BE2C (cell line): ENCODE measurements around the gene XXYLT1.

Source experiments
- DNase-seq: peaks from one replicate; pipeline ENCODE4 v3.0.0-alpha.2; 2020
- H3K27me3 ChIP-seq: fragments of 250-450 bp; sonication (Bioruptor Pico); 2 replicates; pipeline ENCODE4 v1.5.1; 2020; ENCODE audit warnings: mild to moderate bottlenecking
- H3K36me3 ChIP-seq: fragments of 250-450 bp; sonication (Bioruptor Pico); 2 replicates; pipeline ENCODE4 v1.5.1; 2020; ENCODE audit warnings: mild to moderate bottlenecking
- H3K4me1 ChIP-seq: fragments of 250-450 bp; sonication (Bioruptor Pico); 2 replicates; pipeline ENCODE4 v1.5.1; 2020
- H3K4me3 ChIP-seq: 2 replicates; pipeline ENCODE4 v1.5.1; 2011; ENCODE audit warnings: low read depth, low read length
- H3K9me3 ChIP-seq: fragments of 250-450 bp; sonication (Bioruptor Pico); 2 replicates; pipeline ENCODE4 v1.5.1; 2020
- TF ChIP-seq, protein P1 (sequence below): IDR thresholded peaks from 2 replicates; pipeline ENCODE4 v1.5.1; 2012; ENCODE audit warnings: mild to moderate bottlenecking, low read depth, low read length

The XXYLT1 gene

DNA sequence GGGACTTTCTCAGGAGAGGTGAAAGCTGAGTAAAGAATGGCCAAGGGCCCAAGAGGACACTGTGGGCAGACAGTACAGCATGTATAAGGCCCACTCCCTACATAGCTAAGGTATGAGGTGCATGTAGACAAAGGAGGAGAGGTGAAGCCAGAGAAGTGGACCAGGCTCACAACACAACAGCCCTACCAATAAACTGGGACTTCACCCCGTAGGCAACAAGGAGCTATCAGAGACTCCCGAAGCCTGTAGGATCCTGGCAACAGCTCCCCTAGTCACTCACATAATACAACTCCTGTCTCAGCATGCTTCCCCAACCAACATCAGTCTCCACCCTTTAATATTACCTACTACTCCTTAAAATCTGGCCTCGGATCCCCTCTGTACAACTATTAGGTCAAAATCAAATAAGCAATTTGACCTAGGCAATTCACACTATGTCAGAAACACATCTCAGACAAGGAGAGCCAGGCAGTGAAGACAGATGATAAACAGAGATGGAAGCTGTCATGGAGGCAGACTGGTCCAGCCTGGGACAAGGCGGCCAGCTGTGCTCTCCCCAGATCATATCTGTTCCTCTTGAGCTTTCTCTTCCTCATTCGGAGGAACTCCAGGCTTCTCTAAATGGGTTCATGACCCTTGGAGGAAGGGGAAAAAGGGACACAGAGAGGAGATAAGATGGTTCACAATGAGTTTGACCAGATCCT, 1.4 kb downstream of the XXYLT1 start:
- DNase-seq = peak; percentile 29
- no peaks in the 10 kb centered on the region for H3K9me3 ChIP-seq

DNA sequence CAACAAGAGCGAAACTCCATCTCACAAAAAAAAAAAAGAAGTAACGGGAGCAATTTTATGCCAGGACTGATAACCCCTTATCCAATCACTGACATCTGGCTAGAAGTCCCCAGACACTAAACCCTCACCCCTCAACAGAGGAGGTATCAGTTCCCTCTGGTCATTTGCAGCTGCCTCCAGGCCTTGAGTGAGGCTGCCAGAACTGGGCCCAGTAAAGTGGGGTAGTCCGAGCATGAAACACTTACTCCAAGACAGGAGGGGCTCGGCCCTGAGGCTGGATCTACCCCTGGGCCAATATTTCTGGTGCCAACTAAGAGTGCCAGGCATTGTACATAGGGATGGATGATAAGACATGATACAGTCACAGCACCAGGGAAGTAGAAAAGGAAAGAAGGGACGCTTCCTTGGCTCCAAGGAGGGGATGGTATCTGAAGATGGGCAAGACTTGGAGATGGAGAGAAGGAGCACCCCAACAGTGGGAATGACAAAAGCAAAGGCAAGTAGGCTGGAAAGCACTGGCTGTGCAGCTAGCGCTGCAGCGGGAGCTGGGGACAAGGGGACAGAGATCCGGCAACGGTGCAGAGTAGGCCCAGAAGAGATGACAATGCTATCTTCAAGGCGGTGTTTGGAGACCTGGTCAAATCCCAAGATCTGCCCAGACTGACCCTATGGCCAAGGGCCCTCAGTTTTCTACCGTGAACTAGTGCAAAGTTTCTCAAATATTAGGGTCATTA, 2.2 kb downstream of the XXYLT1 start:
- no peaks in the 10 kb centered on the region for H3K9me3 ChIP-seq
- no peak for DNase-seq
- peaks cover 4% of the 10 kb centered on the region for H3K4me1 ChIP-seq
- H3K36me3 ChIP-seq = peaks cover 4% of the 10 kb centered on the region
- H3K27me3 ChIP-seq = no peaks in the 10 kb centered on the region
- H3K4me3 ChIP-seq = 0 out of 2 replicates have a peak overlapping the region, but pooled peaks have one; percentile 91
- TF ChIP-seq, protein P1, sequence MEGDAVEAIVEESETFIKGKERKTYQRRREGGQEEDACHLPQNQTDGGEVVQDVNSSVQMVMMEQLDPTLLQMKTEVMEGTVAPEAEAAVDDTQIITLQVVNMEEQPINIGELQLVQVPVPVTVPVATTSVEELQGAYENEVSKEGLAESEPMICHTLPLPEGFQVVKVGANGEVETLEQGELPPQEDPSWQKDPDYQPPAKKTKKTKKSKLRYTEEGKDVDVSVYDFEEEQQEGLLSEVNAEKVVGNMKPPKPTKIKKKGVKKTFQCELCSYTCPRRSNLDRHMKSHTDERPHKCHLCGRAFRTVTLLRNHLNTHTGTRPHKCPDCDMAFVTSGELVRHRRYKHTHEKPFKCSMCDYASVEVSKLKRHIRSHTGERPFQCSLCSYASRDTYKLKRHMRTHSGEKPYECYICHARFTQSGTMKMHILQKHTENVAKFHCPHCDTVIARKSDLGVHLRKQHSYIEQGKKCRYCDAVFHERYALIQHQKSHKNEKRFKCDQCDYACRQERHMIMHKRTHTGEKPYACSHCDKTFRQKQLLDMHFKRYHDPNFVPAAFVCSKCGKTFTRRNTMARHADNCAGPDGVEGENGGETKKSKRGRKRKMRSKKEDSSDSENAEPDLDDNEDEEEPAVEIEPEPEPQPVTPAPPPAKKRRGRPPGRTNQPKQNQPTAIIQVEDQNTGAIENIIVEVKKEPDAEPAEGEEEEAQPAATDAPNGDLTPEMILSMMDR = no peak

More for the DNA sequence above, 1.4 kb downstream of the XXYLT1 start:
- TF ChIP-seq, protein P1 = no peak
- Histone ChIP-seq H3K27me3 (no peaks in the 10 kb centered on the region), H3K4me3 (peak overlapping the region; percentile 91), H3K36me3 (peaks cover 4% of the 10 kb centered on the region), H3K4me1 (peaks cover 4% of the 10 kb centered on the region)

GRCh38 chr3:195267096-195267495, 3.9 kb downstream of the XXYLT1 start:
- no peaks in the 10 kb centered on the region for H3K9me3 ChIP-seq
- TF ChIP-seq, protein P1 = no peak
- H3K36me3 ChIP-seq = peaks cover 4% of the 10 kb centered on the region
- no peaks in the 10 kb centered on the region for H3K27me3 ChIP-seq
- H3K4me3 ChIP-seq = no peak overlapping the region
- H3K4me1 ChIP-seq = peaks cover 4% of the 10 kb centered on the region
- DNase-seq = no peak

GRCh38 chr3:195266428-195266827, 4.5 kb downstream of the XXYLT1 start:
- Histone ChIP-seq H3K36me3 (peaks cover 4% of the 10 kb centered on the region), H3K9me3 (no peaks in the 10 kb centered on the region), H3K27me3 (no peaks in the 10 kb centered on the region), H3K4me1 (peaks cover 4% of the 10 kb centered on the region), H3K4me3 (no peak overlapping the region)
- TF ChIP-seq, protein P1 = no peak
- no peak for DNase-seq

- Histone ChIP-seq H3K36me3 (peaks cover 4% of the 10 kb centered on the region), H3K4me3 (no peak overlapping the region), H3K4me1 (peaks cover 4% of the 10 kb centered on the region), H3K27me3 (no peaks in the 10 kb centered on the region), H3K9me3 (no peaks in the 10 kb centered on the region)
- TF ChIP-seq, protein P1 = no peak
- no peak for DNase-seq
These were observed 5.5 kb downstream of the XXYLT1 start for GRCh38 chr3:195265363-195265976.
